Activated CD8-positive, alpha-beta memory T cell treated with anti-CD3 and anti-CD28 coated beads, Interleukin-2, amount 50 U/mL, for 4 hours (primary cell): ENCODE data around the gene ANAPC4.
"Not testable (repeated sequence)": the region's sequence is repeated elsewhere in the genome, so short reads cannot be mapped to it uniquely, and the experiment has no call there.

Experiments
- DNase-seq: peaks from one replicate; pipeline ENCODE4 v3.0.0-alpha.2; 2020

The ANAPC4 gene, protein sequence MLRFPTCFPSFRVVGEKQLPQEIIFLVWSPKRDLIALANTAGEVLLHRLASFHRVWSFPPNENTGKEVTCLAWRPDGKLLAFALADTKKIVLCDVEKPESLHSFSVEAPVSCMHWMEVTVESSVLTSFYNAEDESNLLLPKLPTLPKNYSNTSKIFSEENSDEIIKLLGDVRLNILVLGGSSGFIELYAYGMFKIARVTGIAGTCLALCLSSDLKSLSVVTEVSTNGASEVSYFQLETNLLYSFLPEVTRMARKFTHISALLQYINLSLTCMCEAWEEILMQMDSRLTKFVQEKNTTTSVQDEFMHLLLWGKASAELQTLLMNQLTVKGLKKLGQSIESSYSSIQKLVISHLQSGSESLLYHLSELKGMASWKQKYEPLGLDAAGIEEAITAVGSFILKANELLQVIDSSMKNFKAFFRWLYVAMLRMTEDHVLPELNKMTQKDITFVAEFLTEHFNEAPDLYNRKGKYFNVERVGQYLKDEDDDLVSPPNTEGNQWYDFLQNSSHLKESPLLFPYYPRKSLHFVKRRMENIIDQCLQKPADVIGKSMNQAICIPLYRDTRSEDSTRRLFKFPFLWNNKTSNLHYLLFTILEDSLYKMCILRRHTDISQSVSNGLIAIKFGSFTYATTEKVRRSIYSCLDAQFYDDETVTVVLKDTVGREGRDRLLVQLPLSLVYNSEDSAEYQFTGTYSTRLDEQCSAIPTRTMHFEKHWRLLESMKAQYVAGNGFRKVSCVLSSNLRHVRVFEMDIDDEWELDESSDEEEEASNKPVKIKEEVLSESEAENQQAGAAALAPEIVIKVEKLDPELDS

DNA sequence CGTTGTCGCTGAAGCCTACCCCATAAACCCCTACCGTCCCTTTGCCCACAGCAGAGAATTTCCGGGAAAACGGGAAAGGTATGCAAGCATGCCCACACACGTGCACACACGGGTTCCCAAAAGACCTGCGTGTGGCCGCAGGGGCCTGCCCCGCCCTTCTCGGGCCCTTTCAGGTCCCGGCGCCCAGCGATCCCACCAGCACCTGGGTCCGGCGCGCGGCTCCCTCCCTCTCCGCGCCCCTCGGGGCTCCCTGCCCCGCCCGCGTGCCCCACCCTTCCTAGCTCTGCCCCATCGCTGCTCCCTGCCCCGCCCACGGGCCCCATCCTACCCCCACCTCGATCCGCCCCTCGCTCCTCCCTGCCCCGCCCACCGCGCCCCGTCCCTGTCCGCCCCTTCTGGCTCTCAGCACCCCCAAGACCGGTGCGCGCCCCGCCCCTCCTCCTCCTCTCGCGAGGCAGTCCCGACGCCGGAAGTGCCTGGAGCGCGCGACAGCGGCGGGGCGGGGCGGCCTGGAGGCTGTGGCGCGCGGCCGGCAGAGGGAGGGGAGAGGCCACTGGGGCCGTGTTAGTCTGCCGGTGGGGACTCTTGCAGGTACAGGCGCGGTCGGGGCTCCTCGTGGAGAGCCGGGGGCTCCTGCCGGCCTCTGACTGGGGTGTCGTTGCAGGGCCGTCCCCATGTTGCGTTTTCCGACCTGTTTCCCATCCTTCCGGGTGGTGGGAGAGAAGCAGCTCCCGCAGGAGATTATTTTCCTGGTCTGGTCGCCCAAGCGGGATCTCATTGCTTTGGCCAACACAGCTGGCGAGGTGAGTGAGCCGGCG, at the start of gene ANAPC4:
TSS of gene ANAPC4 (plus strand) at position 510 of the 818 bp plus-strand sequence. CDS start at position 675, 165 bp downstream.
- peak; percentile 99 for DNase-seq

DNA sequence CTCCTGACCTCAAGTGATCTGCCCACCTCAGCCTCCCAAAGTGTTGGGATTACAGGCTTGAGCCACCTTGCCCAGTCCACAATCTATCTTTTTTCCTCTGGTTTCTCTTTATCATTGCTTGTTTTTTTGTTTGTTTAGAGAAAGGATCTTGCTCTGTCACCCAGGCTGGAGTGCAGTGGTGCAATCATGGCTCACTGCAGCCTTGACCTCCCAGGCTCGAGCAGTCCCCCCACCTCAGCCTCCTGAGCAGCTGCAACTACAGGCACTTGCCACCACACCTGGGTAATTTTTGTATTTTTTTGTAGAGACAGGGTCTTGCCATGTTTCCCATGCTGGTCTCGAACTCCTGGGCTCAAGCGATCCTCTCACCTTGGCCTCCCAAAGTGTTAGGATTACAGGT, 48.6 kb upstream of the ANAPC4 start:
- not testable (repeated sequence) for DNase-seq

DNA sequence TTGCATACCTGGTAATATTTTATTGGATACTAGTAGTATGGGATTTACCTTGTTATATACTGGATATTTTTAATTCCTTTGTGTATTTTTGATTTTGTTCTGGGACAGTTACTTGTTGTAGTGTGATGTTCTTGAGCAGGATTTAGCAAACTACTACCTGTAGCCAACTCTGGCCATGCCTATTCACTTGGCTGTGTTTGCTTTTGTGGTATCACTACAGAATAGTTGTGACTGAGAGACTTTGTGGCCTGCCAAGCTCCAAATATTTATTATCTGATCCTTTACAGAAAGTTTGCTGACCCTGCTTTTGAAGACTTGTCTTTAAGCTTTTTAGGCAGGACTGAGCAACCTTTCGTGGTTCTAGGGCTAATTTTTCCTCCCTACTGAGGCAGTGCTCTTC, 46.7 kb upstream of the ANAPC4 start:
- no peak for DNase-seq

DNA sequence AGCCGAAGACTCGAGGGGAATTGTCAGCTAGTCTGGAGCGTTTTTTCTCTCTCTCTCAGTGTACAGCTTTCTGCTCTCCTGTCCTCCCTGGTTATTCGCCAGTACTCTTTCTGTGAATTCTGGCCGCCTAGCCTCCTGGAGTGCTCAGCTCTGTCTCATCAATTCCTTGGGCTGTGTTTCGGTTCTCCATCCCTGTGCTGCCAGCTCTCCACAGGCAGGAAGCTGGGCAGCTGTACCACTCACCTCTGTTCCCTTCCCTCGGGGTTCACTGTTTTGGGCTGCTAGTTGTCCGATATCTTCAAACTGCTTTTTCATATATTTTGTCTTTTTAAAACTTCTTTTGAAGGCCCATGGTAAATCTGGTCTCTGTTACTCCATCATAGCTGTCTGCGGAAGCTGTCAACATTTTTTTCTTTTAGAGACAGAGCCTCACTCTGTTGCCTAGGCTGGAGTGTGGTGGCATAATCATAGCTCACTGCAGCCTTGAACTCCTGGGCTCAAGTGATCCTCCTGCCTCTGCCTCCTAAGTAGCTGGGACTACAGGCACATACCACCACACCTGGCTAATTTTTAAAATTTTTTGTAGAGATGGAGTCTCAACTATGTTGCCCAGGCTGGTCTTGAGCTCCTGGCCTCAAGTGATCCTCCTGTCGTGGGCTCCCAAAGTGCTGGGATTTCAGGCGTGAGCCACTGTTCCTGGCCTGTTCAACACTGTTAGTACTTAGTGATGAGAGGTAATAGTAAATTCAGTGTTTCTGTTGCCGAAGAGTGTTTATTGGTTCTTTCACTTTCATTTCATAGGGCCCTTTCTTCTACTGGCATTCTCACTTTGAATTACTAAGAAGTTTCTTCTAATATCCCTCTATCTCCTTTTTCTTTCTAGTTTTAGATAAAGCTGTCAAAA, 45.9 kb upstream of the ANAPC4 start:
- DNase-seq: no peak

DNA sequence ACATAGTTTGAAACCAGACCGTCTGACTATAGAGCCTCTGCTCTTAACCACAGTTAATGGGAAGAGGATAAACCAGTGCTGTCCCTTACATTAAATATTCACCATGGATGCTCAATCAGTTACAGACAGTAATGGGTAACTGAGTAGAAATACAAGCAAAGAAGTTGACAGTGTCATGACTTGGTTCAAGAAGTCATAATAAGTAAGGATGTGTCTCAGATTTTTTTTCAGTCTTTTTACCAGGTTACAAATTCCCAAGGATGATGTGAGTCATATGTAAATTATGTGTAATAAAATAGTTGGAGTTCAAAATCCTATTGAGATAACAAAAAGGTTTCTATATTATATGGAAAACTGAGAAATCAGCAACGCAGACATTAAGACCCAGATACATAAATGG, 33.4 kb upstream of the ANAPC4 start:
- no peak for DNase-seq

DNA sequence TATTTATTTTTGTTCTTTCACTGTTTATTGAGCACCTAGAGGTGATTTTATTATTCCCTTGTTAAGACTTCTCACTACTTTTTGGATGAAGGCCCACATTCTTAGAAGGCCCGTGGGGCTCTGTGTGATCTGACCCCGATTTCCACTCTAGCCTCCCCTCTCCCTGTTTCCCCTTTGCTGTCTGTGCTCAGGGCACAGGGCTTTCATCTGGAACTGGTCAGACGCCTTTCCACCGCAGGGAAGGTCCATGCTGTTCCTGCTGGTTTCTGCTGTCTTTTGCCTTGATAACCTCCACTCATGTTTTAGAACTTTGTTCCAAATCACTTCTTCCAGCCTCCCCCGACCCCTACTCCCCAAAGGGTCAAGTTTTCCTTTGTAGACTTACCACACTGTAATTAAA, 31.3 kb upstream of the ANAPC4 start:
- DNase-seq: no peak

DNA sequence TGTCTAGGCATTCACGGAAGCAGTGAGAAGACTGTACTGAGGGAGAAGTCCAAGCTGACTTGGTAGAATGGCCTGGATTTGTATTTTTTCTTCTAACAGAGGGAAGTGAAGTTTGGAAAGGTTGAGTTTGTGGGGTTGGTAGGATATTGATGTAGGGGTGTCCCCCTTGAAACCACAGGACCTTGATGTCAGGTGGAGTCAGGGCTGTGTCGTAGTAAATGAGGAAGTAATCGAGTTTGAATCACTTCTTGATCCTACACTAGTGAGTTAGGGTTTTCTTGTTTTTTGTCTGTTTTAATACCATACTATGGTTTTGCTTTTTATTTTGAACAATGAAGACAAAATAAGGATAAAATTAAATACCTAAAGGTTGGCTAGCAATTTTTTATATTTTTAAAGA, 30.1 kb upstream of the ANAPC4 start:
- no peak for DNase-seq

DNA sequence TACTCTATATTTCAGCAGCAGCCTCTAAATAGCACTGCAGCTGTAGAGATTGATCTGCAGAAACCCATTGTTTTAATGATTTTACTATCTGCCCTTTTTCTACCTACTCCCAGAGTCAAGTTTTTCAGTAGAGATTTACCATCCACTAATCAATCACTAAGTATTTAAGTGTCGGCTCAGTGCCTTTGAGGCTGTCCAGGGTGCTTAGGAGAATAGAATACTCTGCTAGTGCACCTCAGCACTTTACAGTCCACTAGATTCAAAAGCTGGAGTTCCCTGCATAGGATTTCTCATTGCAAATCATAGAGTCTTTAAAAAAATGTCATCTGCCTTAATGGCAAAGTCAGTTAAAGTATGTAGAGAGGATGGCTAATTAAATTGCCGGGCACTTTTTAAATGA, 29.6 kb upstream of the ANAPC4 start:
- no peak for DNase-seq

DNA sequence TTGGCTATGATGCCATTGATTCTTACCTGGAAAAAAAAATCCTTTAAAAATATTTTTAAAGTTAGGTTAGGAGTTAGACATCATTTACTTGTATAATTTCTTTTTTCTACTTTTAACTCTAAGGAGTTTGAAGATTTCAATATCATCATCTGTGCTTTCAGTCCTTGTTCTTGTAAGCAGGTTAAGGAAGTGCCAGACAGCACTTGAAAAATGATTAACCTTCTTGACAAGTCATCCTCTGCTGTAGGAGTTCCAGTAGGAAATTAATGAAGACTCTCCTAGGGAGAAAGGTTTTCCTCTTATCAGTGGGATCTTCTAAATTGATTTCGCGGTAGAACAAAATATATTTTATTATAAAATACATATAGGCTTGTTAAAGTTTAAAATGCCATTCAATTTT, 29.1 kb upstream of the ANAPC4 start:
- DNase-seq: no peak

DNA sequence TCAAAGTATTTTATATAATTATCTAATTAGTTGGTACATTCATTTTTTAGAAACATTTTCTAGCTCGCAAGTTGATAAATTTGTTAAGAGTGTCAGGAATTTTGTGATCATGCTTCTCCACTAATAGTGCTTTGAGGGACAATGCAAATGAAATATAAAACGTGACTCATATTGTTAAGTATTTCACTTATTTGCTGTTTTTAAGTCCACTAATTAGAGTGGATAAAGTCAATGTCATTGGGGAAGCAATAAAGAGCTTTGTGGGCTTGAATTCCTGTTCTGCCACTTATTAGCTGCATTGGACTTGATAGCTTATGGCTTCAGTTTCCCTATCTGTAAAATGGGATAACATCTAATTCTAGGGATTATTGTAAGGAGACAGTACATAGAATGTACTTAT, 26.5 kb upstream of the ANAPC4 start:
- DNase-seq: no peak

DNA sequence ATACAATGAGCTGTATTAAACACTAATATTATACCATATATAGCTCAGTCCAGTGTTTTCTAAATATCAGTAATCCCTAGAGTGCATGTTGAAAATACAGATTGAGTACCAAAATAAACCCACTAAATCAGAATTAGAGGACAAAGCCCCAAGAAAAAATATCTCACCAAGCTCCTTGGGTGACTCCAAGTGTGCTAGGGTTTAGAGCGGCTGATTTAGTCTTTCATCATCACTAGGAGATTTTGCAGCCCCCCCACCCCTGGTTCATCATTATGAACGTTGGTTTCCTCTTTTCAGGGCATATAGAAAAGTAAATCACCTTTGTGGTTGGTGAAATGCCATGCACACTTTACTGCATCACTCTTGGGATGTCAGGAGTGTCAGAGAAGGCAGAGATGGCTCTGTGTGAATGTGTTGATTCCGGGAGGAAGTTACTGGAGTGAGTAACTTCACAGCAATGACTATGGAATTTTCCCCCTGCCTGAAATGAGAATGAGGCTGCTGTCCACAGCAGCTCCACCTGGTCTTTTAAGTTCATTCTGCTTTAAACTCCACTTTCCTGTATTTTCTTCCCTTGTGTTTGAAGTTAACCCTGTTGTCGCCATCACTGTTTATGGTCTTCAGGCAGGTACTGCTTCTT, 25.2 kb upstream of the ANAPC4 start:
- no peak for DNase-seq

DNA sequence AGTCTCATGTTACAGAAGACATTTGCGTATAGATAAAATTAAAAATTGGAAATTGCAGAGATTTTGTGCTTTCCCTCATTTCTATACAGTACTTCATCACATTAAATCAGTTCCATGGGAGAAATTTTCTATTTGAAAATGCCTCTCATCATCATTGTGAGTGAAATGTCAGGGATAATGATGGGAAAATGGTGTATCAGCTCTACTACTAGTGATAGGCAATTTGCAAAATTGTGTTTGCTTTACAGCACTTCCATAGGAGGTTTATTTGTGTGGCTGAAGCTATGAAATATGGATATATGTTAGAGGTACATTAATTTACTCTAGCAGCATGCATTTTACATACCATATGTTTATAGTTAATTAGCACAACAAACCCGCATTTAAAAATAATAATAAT, 21.0 kb upstream of the ANAPC4 start:
- DNase-seq: no peak

DNA sequence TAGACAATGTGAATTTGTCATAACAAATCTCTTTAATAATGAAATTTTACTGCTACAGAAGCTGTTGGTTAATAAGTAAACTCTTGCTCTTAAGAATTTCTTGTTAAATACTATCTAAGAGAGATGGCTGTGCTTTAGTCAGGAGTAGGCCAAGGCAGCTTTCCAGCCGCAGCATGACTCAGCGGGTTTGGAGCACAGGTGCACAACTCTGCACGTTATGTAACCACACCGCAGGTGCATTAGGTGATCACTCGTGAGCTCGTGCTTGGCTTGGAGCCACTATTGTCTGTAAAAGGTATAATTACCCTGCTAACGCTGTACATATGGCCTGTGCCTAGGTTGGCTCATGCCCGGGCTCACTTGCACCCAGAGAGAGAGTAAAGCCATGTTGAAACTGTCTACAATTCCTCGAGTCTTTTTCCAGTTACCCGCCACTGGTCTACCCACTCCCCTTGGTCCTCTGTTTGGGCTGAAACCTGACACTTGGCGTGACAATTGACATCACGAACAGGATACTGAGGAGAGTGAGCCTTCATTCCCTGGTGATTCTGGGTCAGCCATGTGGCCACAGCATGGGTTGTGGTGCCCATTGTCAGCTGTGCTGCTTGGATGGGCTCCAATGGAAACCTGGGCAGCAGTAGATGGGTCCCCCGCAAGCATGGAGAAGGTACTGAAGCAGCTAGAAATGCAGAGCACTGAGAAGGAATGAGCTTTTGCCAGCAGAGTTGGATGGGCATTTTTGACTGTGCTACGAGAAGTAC, 18.4 kb upstream of the ANAPC4 start:
- no peak for DNase-seq

DNA sequence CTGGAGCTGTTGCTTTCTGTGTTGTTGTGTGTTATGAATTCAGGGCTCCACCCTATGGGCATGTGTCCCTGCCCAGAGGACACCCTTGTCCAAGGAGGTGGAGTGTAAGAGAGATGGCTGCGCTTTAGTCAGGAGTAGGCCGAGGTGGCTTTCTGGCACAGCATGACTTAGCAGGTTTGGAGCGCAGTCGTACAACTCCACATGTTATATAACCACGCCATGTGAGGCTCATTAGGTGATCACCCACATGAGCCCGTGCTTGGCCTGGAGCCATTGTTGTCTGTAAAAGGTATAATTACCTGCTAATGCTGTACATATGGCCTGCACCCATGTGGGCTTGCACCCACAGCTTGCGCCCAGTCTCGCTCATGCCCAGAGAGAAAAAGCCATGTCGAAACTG, 15.8 kb upstream of the ANAPC4 start:
- DNase-seq: no peak

DNA sequence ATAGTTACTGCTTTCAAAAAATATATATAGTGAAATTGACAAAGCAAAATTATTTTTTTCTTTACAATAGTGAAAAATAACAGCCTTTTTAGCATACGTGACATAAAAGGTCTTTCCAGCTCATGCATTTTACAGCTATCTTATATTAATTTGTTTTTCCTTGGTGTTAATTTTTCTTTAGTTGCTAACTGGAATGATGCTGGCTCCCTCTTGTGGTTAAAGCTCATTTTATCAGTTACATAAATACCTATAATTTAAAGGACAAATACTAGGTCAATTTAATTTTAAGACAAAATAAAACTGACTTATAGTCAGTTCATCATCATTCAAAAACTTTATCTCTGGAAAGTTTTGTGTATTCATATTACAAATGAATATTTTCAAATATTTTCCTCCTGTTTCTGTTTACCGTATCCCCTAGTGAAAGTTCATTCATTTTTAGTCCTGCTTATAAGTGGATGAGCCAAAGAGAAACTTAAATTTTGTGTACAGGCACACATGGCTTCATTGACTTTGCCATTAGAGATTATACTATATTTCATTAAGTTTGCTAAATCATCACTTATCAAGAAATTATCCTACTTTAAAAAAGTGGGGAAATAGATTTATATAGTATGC, 9.9 kb upstream of the ANAPC4 start:
- no peak for DNase-seq

DNA sequence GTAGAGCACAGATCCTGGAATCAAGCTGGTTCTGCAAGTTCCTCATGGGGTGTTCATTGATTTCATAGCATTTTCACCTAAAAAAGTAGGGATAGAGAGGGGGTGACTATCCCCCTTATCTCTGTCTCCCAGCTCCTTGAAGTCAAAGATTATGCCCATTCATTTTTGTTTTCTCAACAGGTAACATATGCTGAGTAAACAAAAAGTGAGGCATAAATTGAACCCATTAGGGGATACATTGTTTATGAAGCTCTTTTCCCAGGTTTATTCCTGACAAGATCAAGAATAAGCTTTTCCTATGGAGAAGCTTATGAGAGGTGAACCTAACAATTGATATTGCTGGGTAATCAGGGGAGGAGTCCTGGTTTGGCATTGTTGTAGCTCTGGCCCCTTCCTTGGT, 9.2 kb upstream of the ANAPC4 start:
- DNase-seq: no peak

DNA sequence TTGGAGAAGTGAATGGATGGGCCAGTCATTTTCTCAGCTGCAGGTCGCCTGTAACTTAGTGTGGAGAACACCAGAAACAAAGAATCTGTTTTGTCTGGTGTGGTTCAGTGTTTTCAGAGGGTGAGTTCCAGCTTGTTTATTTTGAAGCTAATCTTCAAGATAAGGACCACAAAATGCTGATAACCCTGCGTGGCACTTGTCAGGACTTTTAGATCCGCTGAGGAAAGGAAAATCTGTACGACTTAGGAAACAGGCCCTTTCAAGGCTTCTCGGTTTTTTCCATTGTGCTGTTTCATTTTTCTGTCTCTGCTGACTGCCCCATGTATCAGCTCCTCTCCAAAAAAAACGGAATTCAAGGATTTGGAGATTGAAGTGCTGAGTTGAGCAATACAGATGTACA, 8.7 kb upstream of the ANAPC4 start:
- no peak for DNase-seq

DNA sequence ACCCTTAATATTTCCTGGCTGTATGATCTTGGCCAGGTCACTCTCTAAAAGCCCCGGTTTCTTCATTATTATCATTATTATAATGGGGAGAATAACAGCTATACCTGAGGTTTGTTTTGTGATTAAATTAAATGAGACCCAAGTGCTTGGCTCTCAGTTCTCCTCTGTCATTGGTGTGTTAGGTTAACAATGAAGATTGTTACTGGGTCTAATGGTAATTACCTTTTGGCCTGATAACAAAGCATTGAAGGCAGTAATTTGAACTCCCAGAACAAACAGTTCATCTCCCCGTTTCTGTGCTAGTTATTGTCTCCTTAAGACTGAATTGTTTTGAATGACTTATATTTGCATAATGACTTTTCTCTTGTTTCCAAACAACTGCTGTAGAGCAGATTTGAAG, 6.8 kb upstream of the ANAPC4 start:
- DNase-seq: no peak

DNA sequence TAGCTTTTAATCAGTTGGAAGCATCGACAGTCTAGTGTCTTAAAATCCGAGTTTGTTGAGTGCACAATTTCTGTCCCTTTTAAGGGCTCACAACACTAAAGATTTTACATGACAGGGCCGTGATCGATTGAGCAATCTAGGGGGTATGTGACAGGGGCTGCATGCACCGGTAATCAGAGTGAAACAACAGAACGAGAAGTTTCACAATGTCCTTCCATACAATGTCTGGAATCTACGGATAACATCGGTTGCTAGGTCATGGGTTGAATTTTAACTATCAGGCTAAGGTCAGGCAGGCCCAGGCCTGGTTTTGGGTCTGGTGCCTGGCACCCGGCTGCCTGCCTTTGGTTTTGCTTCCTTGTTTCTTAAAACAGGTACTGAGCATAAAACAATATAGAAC, 4.5 kb upstream of the ANAPC4 start:
- DNase-seq: not testable (repeated sequence)
